GM12872 (cell line): ENCODE measurements around the gene TIMM13.

Experiments
- TF ChIP-seq, protein P1 (sequence below): IDR thresholded peaks from 3 replicates; pipeline ENCODE4 v1.5.1; 2011; ENCODE audit warnings: low read depth, mild to moderate bottlenecking, low read length, moderate library complexity; ENCODE audit not compliant: insufficient read depth

Gene TIMM13

DNA sequence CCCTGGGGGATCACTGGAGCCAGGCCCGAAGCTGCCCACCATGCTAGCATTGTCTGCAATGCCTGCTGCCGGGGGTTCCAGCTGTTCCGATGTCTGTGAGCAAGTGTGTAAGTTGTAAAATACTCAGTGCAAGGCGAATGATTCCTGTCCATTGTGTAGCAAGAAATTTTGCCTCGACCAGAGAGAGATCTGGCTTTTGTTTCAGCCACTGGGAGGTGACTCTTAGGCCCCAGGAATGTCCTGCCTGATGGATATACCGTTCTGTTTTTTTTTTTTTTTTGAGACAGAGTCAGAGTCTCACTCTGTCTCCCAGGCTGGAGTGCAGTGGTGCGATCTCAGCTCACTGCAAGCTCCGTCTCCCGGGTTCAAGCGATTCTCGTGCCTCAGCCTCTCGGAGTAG lies 41.2 kb upstream of the TIMM13 start:
- TF ChIP-seq, protein P1, sequence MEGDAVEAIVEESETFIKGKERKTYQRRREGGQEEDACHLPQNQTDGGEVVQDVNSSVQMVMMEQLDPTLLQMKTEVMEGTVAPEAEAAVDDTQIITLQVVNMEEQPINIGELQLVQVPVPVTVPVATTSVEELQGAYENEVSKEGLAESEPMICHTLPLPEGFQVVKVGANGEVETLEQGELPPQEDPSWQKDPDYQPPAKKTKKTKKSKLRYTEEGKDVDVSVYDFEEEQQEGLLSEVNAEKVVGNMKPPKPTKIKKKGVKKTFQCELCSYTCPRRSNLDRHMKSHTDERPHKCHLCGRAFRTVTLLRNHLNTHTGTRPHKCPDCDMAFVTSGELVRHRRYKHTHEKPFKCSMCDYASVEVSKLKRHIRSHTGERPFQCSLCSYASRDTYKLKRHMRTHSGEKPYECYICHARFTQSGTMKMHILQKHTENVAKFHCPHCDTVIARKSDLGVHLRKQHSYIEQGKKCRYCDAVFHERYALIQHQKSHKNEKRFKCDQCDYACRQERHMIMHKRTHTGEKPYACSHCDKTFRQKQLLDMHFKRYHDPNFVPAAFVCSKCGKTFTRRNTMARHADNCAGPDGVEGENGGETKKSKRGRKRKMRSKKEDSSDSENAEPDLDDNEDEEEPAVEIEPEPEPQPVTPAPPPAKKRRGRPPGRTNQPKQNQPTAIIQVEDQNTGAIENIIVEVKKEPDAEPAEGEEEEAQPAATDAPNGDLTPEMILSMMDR, result no peak

DNA sequence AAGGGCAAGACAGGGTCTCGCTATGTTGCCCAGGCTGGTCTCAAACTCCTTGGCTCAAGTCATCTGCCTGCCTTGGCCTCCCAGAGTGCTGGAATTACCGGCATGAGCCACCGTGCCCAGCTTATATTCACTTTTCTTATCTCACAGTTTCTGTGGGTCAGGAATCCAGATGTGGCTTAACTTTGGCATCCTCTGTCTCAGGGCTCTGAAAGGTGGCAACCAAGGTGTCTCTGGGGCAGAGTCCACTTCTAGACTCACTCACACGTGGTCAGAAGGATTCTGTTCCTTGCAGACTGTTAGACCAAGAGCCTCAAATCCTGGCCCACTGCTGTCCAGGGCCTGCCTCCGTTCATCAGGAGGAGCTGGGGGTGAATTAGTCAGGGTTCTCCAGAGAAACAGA lies 37.0 kb upstream of the TIMM13 start:
- TF ChIP-seq, protein P1, result no peak

DNA sequence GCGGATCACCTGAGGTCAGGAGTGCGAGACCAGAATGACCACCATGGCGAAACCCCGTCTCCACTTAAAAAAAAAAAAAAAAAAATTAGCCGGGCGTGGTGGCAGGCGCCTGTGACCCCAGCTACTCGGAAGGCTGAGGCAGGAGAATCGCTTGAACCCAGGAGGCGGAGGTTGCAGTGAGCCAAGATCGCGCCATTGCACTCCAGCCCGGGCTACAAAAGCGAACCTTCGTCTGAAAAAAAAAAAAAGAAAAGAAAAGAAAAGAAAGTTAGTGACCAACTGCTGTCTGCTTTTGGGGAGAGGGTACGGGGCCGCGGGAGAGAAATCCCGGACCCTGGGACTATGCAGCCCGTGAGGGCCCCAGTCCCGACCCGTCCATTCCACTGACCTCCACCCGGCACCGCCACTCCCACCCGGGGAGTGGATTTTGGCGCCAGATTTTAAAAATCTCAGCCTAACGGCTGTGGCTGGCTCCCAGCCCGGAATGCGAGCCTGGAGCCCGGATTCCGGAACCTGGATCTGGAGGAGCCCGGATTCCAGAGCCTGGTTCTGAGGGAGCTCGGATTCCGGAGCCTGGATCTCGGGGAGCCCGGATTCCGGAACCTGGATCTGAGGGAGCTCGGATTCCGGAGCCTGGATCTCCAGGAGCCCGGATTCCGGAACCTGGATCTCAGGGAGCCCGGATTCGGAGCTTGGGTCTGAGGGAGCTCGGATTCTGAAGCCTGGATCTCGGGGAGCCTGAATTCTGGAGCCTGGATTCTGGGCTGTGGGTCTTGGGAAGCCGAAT lies 35.4 kb upstream of the TIMM13 start:
- TF ChIP-seq, protein P1, result no peak

DNA sequence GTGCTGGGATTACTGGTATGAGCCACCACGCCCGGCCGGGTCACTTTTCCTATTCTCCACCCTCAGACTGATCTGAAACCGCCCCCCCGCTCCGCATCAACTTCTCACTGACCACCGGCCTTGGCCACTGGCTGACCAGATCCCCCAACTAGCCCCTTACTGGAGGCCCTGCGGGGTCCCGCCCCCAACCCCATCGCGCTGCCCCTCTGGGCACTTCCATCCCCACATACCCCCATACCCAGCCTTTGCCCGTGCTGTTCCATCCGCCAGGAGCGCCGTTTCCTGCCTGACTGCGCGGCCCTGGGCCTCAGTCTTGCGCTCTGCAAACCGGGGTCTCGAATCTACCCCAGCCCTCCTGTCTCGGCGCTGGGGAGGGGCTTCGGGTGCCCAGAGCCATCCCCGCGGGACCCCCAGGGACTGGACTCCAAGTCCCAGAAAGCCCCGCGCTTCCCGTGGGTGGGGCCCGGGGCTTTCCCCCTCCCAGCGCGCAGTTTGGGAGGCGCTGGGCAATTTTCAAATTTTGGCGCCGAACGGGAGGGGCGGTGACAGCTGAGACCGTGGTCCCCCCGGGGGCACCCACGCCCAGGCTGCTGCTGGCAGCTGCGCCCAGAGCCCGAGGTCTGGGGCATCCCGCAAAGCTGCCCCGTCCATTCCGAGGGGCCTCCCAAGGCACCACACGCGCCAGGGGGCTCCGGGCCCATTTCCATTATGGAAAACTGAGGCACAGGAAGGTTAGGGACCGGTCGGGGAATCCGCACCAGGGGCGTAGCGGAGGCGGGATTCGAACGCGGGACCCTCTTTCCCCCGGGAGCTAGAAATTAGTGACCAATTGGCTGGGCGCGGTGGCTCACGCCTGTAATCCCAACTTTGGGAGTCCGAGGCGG lies 34.6 kb upstream of the TIMM13 start:
- TF ChIP-seq, protein P1, result peak; percentile 24; the same call in 1 of the 3 replicates

DNA sequence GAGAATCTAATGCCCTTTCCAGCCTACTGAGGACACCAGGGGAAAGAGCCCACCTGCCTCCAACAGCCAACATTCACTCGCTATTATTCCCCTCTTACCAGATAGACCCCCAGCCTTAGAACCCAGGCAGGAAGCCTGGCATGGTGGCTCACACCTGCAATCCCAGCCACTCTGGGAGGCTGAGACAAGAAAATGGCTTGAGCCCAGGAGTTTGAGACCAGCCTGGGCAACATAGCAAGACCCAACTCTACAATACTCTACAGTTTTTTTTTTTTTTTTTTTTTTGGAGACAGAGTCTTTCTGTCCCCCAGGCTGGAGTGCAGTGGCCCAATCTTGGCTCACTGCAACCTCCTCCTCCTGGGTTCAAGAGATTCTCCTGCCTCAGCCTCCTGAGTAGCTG lies 32.9 kb upstream of the TIMM13 start:
- TF ChIP-seq, protein P1, result no peak

DNA sequence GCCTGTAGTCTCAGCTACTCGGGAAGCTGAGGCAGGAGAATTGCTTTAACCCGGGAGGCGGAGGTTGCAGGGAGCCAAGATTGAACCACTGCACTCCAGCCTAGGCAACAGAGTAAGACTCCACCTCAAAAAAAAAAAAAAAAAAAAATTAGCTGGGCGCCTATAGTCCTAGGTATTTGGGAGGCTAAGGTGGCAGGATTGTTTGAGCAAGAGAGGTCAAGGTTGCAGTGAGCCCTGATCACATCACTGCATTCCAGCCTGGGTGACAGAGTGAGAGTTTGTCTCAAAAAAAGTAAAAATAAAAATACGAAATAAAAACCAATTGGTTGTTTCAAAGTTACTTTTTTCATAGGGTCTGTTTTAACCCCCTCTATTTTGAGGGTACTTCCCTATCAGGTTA lies 30.7 kb upstream of the TIMM13 start:
- TF ChIP-seq, protein P1, result no peak

DNA sequence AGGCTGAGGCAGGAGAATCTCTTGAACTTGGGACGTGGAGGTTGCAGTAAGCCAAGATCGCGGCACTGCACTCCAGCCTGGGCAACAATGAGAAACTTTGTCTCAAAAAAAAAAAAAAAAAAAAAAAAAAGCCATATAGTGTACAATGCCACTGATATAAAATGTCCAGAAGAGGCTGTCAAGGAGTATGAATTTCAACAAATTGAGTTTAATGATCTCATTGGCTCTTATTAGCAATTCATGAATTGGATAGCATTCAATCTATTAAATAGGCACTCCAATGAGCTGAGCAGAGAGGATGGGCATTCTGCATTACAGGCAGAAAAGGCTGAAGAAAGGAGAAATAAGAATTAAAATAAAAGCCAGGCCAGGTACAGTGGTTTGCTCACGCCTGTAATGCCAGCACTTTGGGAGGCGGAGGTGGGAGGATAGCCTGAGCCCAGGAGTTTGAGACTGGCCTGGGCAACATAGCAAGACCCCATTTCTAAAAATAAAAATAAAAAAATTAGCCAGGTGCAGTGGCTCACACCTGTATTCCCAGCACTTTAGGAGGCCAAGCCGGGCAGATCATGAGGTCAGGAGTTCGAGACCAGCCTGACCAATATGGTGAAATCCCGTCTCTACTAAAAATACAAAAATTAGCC lies 30.1 kb upstream of the TIMM13 start:
- TF ChIP-seq, protein P1, result no peak
